Myocyte (in vitro differentiated cells): Measurements from ENCODE around the gene LIAS. TPM values are rescaled to one million over a fixed set of nuclear protein-coding genes. Genes with fewer than 3 reads are reported as not detected.
A peak's percentile ranks its signal among the peaks of the same experiment; 100 is the strongest.
"Not testable (repeated sequence)": the region's sequence is repeated elsewhere in the genome, so short reads cannot be mapped to it uniquely, and the experiment has no call there.

Experiments
- DNase-seq: peaks from one replicate; pipeline ENCODE4 v3.0.0-alpha.2; 2012; ENCODE audit warnings: low read depth
- polyA plus RNA-seq: library from polyadenylated mRNA; unstranded; fragments of >200 nt; gene quantifications from one replicate; pipeline ENCODE4 v1.2.1, GENCODE V29; 2012; ENCODE audit warnings: missing spikeins
- total RNA-seq: library from RNA; depleted of rRNA; stranded (reverse); fragments of >200 nt; gene quantifications from 2 replicates; pipeline ENCODE4 v1.2.3, GENCODE V29; 2014

Gene LIAS
- total RNA-seq: 14.5 and 16.6 TPM in 2 replicates
- 8.3 TPM for polyA plus RNA-seq

GRCh38 chr4:39458505-39459300, at the start of gene LIAS, which contains the start of gene RPL9:
Gene LIAS, plus strand, starts transcription at chr4:39459056. Its CDS starts 62 bp downstream, at chr4:39459118.
Gene RPL9, minus strand, starts transcription at chr4:39458922. Its CDS starts 483 bp downstream, at chr4:39458439.
- peak; percentile 98 for DNase-seq

DNA sequence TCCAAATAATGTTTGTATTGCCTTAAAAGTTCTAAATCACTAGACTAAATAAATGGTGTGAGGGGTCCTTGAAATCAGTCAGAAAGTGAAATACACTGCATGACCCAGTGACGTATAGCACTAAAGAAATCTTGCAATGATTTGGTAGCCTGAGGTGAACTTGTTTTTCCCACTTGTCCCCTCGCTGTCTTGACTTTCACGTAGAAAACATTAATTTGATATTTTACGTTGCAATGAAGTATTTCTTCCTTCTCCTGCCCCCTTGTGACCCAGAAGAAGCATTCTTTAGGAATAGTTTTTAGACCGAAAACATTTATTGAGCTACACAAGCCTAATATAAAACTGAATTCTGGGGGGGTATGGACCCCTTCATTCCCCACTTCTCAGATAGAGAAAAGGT, 48.4 kb upstream of the LIAS start:
- peak; percentile 9 for DNase-seq

DNA sequence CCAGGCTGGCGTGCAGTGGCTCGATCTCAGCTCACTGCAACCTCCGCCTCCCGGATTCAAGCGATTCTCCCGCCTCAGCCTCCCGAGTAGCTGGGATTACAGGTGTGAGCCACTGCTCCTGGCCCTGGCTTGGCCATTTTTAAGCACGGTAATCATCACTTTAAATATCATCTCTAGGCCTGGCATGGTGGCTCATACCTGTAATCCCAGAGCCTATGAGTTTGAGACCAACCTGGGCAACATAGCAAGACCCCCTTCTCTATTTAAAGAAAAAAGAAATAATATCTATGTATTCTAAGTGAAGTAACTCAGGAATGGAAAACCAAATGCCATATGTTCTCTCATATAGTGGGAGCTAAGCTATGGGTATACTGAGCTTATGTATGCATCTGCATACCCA, 47.3 kb upstream of the LIAS start:
- not testable (repeated sequence) for DNase-seq

DNA sequence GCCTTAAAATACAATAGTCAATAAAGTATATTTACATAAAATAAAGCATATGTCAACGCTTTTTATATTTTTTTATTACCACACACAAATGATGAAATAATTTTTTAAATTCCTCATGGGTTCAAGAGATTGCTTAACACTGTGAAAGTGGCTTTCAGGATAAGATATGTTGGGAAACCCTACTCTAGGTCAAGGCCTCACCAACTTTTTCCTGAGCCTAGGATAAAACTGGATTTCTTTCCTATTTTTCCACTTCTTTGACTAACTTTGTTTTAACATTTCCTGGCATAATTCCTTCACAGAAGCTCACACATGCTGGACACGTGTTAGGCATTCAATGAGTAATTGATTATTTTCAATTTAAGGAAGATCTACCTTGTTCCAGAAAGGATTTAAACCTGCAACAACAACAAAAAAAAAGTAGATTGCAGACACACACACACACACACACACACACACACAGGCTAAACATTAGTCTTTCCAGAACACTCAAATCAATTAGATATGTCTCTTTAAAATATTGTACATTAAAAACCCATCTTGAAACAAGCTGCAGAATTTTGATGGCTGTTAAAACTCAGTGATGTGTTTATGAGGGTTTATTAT, 43.1 kb upstream of the LIAS start:
- DNase-seq: no peak

DNA sequence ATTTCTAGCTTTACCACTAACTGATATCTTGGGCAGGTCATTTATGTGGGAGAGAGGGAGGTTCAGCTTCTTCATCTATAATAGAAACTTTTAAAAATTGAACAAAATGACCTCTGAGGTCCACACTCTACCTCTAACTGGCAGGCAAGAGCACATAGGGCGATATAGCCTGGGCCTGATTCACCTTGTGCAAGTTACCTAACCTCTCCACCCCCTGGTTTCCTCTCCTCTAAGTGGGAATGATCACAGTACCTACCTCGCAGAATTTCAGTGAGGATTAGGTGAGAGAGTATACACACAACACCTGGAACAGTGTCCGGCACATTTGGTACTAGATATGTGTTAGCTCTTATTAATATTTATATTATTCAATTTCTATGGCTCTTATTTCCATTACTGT, 36.6 kb upstream of the LIAS start:
- DNase-seq: no peak

DNA sequence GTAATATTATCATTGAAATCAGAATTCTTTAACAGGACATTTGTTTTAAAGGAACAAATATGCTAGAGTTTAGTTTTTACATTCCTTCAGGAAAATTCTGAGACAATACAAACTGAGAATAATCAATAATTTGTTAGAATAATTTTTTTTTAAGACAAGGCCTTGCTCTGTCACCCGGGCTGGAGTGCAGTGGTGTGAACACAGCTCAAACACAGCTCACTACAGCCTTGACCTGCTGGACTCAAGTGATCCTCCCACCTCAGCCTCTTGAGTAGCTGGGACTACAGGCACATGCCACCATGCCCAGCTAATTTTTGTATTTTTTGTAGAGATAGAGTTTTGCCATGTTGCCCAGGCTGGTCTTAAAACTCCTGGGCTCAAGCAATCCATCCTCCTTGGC, 33.6 kb upstream of the LIAS start:
- DNase-seq: not testable (repeated sequence)

DNA sequence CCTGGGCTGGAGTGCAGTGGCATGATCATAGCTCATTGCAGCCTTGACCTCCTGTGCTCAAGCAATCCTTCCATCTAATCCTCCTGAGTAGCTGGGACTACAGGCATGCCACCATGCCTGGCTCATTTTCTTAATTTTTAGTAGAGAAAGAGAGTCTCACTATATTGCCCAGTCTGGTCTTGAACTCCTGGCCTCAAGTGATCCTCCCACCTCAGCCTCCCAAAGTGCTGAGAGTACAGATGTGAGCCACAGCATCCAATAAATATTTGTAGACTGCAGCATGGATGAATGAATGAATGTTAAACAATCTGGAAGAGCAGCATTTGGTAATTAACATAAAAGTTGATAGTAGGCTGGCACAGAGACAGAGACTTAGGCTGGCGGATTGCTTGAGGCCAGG, 32.1 kb upstream of the LIAS start:
- DNase-seq: no peak

- no peak for DNase-seq
These were observed 31.2 kb upstream of the LIAS start for GRCh38 chr4:39427520-39428114.

- DNase-seq: no peak
These were observed 29.2 kb upstream of the LIAS start for GRCh38 chr4:39429476-39430334.

DNA sequence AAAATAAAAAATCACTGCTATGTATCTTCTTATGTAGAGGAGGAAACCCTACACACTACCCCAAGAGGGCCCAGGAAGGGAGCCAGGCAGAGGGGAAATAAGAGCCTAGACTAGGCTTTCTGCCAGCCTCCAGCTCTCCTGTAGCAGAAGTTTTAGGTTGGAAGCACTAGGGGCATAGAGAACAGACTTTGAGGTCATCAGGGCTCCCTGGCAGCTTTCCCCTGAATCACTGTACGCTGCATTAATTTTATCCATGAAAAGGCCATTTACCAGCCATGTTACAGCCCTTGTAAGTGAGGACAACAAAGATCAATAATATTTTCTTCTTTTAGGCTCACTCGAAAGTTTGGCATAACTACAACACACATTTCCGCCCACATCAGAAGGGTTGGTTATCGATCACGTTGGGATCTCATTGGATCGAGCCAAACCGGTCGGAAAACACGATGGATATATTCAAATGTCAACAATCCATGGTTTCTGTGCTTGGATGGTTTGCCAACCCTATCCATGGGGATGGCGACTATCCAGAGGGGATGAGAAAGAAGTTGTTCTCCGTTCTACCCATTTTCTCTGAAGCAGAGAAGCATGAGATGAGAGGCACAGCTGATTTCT, 24.9 kb upstream of the LIAS start:
- no peak for DNase-seq

- DNase-seq: no peak
These were observed 22.9 kb upstream of the LIAS start for GRCh38 chr4:39435659-39436563.

DNA sequence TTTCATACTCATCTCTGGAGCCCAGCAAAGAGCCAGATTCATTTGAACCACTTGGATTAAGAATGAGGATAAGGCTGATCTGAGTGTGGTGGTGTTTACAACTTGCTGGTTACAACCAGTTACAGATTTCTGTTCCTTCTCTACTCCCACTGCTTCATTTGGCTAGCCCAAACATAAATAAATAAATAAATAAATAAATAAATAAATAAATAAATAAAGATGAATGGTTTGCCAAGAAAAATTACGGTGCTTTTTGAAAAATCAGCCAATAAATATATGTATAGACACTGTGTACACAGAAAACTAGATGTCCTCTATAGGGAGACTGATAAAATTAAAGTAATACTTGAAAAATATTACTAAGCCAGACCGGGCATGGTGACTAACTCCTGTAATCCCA, 17.3 kb upstream of the LIAS start:
- DNase-seq: no peak

- no peak for DNase-seq
These were observed 15.9 kb upstream of the LIAS start for GRCh38 chr4:39442998-39443397.

DNA sequence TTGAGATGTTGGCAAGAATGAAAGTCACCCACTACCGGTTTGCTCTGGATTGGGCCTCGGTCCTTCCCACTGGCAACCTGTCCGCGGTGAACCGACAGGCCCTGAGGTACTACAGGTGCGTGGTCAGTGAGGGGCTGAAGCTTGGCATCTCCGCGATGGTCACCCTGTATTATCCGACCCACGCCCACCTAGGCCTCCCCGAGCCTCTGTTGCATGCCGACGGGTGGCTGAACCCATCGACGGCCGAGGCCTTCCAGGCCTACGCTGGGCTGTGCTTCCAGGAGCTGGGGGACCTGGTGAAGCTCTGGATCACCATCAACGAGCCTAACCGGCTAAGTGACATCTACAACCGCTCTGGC, 12.4 kb upstream of the LIAS start:
- DNase-seq: no peak

- DNase-seq: no peak
These were observed 11.8 kb upstream of the LIAS start for GRCh38 chr4:39446842-39447573.

- DNase-seq: no peak
These were observed 8.2 kb upstream of the LIAS start for GRCh38 chr4:39450618-39451017.

GRCh38 chr4:39451423-39452023, 7.3 kb upstream of the LIAS start:
- DNase-seq: no peak

GRCh38 chr4:39452153-39452859, 6.5 kb upstream of the LIAS start:
- no peak for DNase-seq
